Measurements from ENCODE around the gene RIBC2.

Gene RIBC2

DNA sequence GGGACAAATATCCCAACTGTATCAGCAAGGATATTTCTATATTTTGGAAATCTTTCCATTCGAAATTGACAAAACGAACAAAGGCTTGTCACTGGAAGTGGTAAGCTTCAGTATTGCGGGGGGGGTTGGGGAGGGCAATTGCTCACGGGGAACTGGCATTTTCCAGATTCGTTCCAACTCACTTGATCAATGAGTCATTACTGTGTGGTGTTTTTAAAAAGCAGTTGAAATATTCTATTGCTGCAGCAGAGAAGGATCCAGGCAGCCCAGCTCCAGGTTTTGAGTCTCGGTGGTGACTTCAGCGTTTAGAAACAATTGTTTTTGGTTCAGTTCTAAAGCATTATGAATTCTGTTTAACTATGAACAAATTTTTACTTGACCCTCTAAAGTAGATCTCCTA, 55.4 kb downstream of the RIBC2 start:
- no peak for DNase-seq

DNA sequence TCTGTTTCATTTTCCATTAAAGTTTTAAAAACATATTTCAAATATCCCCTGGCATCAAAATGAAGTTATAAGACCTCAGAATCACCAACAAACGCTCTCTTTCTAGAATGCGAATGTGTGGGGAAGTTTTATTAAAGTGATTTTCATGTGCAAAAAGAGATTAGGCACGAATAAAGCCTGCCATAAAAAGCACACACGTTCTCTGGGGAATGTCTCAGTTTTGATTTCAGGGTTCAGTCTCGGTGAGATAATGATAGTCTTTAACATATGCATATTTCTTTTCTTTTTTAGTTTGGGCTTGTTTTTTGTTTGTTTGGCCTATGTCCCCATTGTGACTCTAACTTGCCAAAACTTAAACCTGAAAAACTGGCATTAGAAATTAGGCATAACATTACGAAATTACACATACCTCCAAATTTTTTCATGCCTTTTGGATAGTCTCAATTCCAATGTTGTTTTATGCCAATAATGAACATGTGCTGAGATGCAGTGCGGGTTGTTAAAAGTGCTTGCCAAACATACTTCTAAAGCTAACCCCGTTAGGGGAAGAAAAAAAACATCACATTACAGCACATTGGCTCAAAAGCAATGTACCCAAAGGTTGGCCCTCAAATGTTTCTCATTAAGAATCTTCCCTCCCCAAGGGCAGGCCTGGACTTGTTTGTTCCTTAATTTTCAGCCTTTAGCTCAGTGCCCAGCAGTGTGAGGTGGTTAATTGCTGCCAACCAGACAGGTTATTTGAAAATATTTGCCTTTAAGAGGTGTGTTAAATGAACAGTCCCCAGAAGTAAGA, 56.0 kb downstream of the RIBC2 start:
- Histone ChIP-seq H3K79me2 (ENCODE audit: low read length) (no peaks in the 10 kb centered on the region), H2AFZ (ENCODE audit: low read length) (no peak overlapping the region), H3K9me3 (replicated peaks; ENCODE audit: insufficient read depth, low read length) (no peaks in the 10 kb centered on the region), H3K4me3 (ENCODE audit: low read length) (no peak overlapping the region), H3K4me2 (ENCODE audit: low read depth, low read length) (no peak overlapping the region), H4K20me1 (ENCODE audit: insufficient read depth, low read length) (no peaks in the 10 kb centered on the region), H3K9me2 (replicated peaks; ENCODE audit: insufficient read depth, low read length) (no peaks in the 10 kb centered on the region), H3F3A (ENCODE audit: insufficient read depth, low read length) (no peaks in the 10 kb centered on the region), H3K4me1 (ENCODE audit: low read length) (no peaks in the 10 kb centered on the region), H3K36me3 (replicated peaks; ENCODE audit: insufficient read depth, low read length) (no peaks in the 10 kb centered on the region), H3K27me3 (replicated peaks; ENCODE audit: insufficient read depth, low read length) (peaks cover 49% of the 10 kb centered on the region), H3K27ac (ENCODE audit: low read length) (no peak overlapping the region), H3K9ac (ENCODE audit: low read length) (no peak overlapping the region)
- no peak for DNase-seq
- no peak for TF ChIP-seq EZH2phosphoT487 (IDR thresholded peaks at IDR 0.05; ENCODE audit: low read length)
- no peak for TF ChIP-seq EZH2 (optimal IDR thresholded peaks at IDR 0.05; ENCODE audit: low read depth, low read length)
- TF ChIP-seq, protein P1, sequence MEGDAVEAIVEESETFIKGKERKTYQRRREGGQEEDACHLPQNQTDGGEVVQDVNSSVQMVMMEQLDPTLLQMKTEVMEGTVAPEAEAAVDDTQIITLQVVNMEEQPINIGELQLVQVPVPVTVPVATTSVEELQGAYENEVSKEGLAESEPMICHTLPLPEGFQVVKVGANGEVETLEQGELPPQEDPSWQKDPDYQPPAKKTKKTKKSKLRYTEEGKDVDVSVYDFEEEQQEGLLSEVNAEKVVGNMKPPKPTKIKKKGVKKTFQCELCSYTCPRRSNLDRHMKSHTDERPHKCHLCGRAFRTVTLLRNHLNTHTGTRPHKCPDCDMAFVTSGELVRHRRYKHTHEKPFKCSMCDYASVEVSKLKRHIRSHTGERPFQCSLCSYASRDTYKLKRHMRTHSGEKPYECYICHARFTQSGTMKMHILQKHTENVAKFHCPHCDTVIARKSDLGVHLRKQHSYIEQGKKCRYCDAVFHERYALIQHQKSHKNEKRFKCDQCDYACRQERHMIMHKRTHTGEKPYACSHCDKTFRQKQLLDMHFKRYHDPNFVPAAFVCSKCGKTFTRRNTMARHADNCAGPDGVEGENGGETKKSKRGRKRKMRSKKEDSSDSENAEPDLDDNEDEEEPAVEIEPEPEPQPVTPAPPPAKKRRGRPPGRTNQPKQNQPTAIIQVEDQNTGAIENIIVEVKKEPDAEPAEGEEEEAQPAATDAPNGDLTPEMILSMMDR (IDR thresholded peaks at IDR 0.05; ENCODE audit: low read length), result no peak

More for the DNA sequence above, 55.4 kb downstream of the RIBC2 start:
- H3K4me1 ChIP-seq (ENCODE audit: low read length), result no peaks in the 10 kb centered on the region
- H3K9me2 ChIP-seq (replicated peaks; ENCODE audit: insufficient read depth, low read length), result no peaks in the 10 kb centered on the region
- no peak overlapping the region for H3K4me2 ChIP-seq (ENCODE audit: low read depth, low read length)
- no peak overlapping the region for H3K9ac ChIP-seq (ENCODE audit: low read length)
- no peaks in the 10 kb centered on the region for H3K9me3 ChIP-seq (replicated peaks; ENCODE audit: insufficient read depth, low read length)
- no peak overlapping the region for H2AFZ ChIP-seq (ENCODE audit: low read length)
- no peaks in the 10 kb centered on the region for H3K36me3 ChIP-seq (replicated peaks; ENCODE audit: insufficient read depth, low read length)
- no peaks in the 10 kb centered on the region for H3K79me2 ChIP-seq (ENCODE audit: low read length)
- H3K27me3 ChIP-seq (replicated peaks; ENCODE audit: insufficient read depth, low read length), result peaks cover 43% of the 10 kb centered on the region
- no peaks in the 10 kb centered on the region for H3F3A ChIP-seq (ENCODE audit: insufficient read depth, low read length)
- no peak overlapping the region for H3K4me3 ChIP-seq (ENCODE audit: low read length)
- TF ChIP-seq, protein P1 (IDR thresholded peaks at IDR 0.05; ENCODE audit: low read length), result no peak
- TF ChIP-seq EZH2phosphoT487 (IDR thresholded peaks at IDR 0.05; ENCODE audit: low read length) (no peak), EZH2 (optimal IDR thresholded peaks at IDR 0.05; ENCODE audit: low read depth, low read length) (no peak)
- H4K20me1 ChIP-seq (ENCODE audit: insufficient read depth, low read length), result no peaks in the 10 kb centered on the region
- H3K27ac ChIP-seq (ENCODE audit: low read length), result no peak overlapping the region

DNA sequence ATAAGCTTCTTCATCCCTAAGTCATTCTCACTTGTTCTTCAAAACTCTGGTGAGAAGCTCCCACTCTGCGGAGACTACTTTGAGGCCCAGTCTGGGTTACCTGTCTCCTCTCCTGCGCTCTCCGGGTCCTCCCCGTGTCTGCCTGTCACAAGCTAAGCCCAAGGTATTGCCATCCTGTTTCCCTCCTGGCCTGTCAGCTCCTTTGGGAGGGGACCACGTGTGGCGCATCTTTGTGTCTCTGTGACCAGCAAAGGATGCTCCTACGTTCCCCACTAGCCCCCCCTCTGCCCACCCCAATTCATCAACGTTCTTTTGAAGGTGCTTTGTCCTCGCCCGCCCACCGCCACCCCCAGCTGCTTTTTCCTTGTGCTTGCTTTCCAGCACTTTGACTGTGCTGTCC, 57.4 kb downstream of the RIBC2 start:
- Histone ChIP-seq H3K27me3 (replicated peaks; ENCODE audit: insufficient read depth, low read length) (peaks cover 60% of the 10 kb centered on the region), H3F3A (ENCODE audit: insufficient read depth, low read length) (no peaks in the 10 kb centered on the region), H3K4me2 (ENCODE audit: low read depth, low read length) (no peak overlapping the region), H3K79me2 (ENCODE audit: low read length) (no peaks in the 10 kb centered on the region), H4K20me1 (ENCODE audit: insufficient read depth, low read length) (no peaks in the 10 kb centered on the region), H3K4me3 (ENCODE audit: low read length) (no peak overlapping the region), H3K4me1 (ENCODE audit: low read length) (no peaks in the 10 kb centered on the region), H3K9ac (ENCODE audit: low read length) (no peak overlapping the region), H2AFZ (ENCODE audit: low read length) (no peak overlapping the region), H3K9me2 (replicated peaks; ENCODE audit: insufficient read depth, low read length) (no peaks in the 10 kb centered on the region), H3K9me3 (replicated peaks; ENCODE audit: insufficient read depth, low read length) (no peaks in the 10 kb centered on the region), H3K27ac (ENCODE audit: low read length) (no peak overlapping the region), H3K36me3 (replicated peaks; ENCODE audit: insufficient read depth, low read length) (no peaks in the 10 kb centered on the region)
- TF ChIP-seq, protein P1 (IDR thresholded peaks at IDR 0.05; ENCODE audit: low read length), result no peak
- TF ChIP-seq EZH2 (optimal IDR thresholded peaks at IDR 0.05; ENCODE audit: low read depth, low read length) (no peak), EZH2phosphoT487 (IDR thresholded peaks at IDR 0.05; ENCODE audit: low read length) (no peak)
- no peak for DNase-seq
